Coronary artery (tissue), 2 donors: ENCODE measurements around the gene ZFHX2.
A peak's percentile ranks its signal among the peaks of the same experiment; 100 is the strongest.

ENCODE experiments used
- DNase-seq: peaks from one replicate; pipeline ENCODE4 v3.0.0-alpha.2; 2017; ENCODE audit warnings: low spot score
- H3K27ac ChIP-seq, 2 donors: fragments of 200-600 bp; sonication (generic); one replicate each; pipeline ENCODE4 v1.5.1; 2016 to 2019
- H3K4me3 ChIP-seq: fragments of 200-600 bp; sonication (generic); 2 replicates; pipeline ENCODE4 v1.5.1; 2016; ENCODE audit warnings: mild to moderate bottlenecking, moderate library complexity
- TF ChIP-seq, protein P1 (sequence below): fragments of 200-600 bp; sonication (generic); IDR thresholded peaks from one replicate; pipeline ENCODE4 v1.5.1; 2019; ENCODE audit warnings: antibody characterized with exemption

The ZFHX2 gene

DNA sequence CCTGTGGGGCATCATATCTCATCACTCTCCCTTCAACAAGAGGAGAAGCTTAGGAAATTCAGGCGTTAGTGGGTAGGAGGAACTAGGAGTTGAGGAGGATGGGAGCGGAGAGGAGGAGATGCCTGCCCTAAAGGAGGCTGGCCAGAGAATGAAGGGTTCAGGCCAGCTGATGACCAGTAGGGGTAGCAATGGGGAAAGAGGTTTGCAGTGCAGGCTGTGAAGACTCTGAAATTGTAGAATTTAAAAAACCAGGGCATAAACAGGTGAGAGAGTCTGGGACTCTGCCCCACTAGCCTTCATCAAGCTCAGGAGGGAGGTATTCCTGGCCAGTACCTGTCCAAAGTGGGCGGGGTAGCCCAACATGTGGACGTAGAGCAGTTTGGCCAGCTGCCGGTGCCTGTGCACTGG is 15.2 kb upstream of the ZFHX2 start:
- H3K27ac ChIP-seq = peak overlapping the region; percentile 38 to 39
- peak overlapping the region; percentile 78 for H3K4me3 ChIP-seq
- TF ChIP-seq, protein P1, sequence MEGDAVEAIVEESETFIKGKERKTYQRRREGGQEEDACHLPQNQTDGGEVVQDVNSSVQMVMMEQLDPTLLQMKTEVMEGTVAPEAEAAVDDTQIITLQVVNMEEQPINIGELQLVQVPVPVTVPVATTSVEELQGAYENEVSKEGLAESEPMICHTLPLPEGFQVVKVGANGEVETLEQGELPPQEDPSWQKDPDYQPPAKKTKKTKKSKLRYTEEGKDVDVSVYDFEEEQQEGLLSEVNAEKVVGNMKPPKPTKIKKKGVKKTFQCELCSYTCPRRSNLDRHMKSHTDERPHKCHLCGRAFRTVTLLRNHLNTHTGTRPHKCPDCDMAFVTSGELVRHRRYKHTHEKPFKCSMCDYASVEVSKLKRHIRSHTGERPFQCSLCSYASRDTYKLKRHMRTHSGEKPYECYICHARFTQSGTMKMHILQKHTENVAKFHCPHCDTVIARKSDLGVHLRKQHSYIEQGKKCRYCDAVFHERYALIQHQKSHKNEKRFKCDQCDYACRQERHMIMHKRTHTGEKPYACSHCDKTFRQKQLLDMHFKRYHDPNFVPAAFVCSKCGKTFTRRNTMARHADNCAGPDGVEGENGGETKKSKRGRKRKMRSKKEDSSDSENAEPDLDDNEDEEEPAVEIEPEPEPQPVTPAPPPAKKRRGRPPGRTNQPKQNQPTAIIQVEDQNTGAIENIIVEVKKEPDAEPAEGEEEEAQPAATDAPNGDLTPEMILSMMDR = no peak
- no peak for DNase-seq

DNA sequence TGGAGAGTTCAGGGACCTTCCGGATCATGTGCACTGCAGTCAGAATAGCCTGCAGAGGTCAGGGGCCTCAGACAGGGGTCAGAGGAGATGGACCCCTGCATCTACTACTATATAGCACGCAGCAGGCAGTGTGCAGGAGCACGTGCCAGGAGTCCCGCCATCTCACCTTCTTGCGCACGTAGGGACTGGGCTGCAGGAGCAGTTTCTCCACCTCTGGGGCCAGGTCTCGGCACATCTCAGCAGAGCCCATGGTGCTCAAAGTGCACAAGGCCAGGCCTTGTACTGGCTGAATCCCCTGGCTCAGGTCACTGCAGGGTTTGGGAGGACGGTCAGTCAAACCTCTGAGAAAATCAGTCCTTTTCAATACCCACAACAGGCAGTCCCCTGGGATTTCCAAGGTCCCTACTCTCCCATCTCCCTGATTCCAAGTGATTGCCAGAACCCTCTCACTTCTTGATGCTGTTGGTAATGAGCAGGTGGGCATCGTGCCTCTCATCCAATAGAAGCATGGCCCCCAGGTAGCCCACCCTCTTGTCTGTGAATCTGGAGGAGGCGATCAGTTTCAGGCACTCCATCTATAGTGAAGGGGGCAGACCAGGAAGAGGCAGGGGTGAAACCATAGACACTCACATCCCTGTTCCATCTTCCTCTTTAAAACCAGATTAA is 14.7 kb upstream of the ZFHX2 start:
- TF ChIP-seq, protein P1 = no peak
- H3K4me3 ChIP-seq = peak overlapping the region; percentile 78
- DNase-seq = no peak
- no peak overlapping the region for H3K27ac ChIP-seq

- Histone ChIP-seq H3K4me3 (no peak overlapping the region), H3K27ac (no peak overlapping the region)
- no peak for DNase-seq
- TF ChIP-seq, protein P1 = no peak
These were observed 14.1 kb upstream of the ZFHX2 start for GRCh38 chr14:23565626-23566025.

GRCh38 chr14:23564876-23565275 is 13.3 kb upstream of the ZFHX2 start:
- TF ChIP-seq, protein P1 = no peak
- Histone ChIP-seq H3K27ac (no peak overlapping the region), H3K4me3 (no peak overlapping the region)
- DNase-seq = no peak

GRCh38 chr14:23564181-23564812 is 12.7 kb upstream of the ZFHX2 start:
- H3K27ac ChIP-seq = no peak overlapping the region
- TF ChIP-seq, protein P1 = no peak
- no peak overlapping the region for H3K4me3 ChIP-seq
- DNase-seq = no peak

- H3K27ac ChIP-seq = no peak overlapping the region
- TF ChIP-seq, protein P1 = no peak
- no peak for DNase-seq
- no peak overlapping the region for H3K4me3 ChIP-seq
These were observed 12.1 kb upstream of the ZFHX2 start for GRCh38 chr14:23563473-23564180.
